ENCODE results near the gene MYLK4. TPM values are rescaled to one million over a fixed set of nuclear protein-coding genes. Genes with fewer than 3 reads are reported as not detected.
A peak's percentile ranks its signal among the peaks of the same experiment; 100 is the strongest.

Gene MYLK4
- total and polyA plus RNA-seq, 8 donors = 0.12 to 1.3 (median 0.43) TPM; not detected in 3

GRCh38 chr6:2746557-2747061 lies 4.1 kb downstream of the MYLK4 start:
- Histone ChIP-seq H3K27me3 (no peaks in the 10 kb centered on the region), H3K4me3 (no peak overlapping the region), H3K27ac (no peak overlapping the region), H3K36me3 (no peaks in the 10 kb centered on the region), H3K9me3 (no peaks in the 10 kb centered on the region), H3K4me1 (peaks cover 7 to 23% (median 12%) of the 10 kb centered on the region in 4 donors)
- DNase-seq = no peak
- intact Hi-C loops (cut with DNase I; ENCODE audit: low total_unique reads) = no loop called here
- no peak for TF ChIP-seq POLR2AphosphoS5 (IDR thresholded peaks at IDR 0.05)
- TF ChIP-seq POLR2A (IDR thresholded peaks at IDR 0.05) = no peak
- no peak for TF ChIP-seq EP300 (IDR thresholded peaks at IDR 0.05)
- 72 to 82% (median 77%) methylated on average over 7 of the region's 7 CpGs for WGBS, 5 donors

DNA sequence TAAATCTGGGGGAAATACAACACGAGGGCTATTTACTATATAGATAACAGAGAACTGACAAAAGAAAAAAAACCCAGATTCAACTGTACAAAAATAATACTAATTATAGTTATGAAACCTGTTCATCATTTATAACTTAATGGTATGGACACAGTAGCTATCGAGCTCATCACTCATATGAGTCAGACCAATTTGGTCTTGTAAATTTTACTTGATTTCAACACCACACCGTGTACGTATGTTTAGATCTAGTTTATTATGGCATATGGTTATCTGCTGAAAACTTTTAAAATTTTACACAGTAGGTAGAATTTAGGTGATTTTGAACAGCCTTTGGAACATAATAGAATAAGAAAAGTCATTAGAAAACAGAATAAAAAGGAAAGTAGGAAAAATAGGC lies 5.5 kb downstream of the MYLK4 start:
- intact Hi-C loops (cut with DNase I; ENCODE audit: low total_unique reads) = no loop called here
- 90 to 93% (median 92%) methylated on average over 4 of the region's 4 CpGs for WGBS, 5 donors
- H3K4me3 ChIP-seq = no peak overlapping the region
- no peak overlapping the region for H3K27ac ChIP-seq
- no peaks in the 10 kb centered on the region for H3K9me3 ChIP-seq
- TF ChIP-seq CTCF (IDR thresholded peaks at IDR 0.05) (no peak), EP300 (IDR thresholded peaks at IDR 0.05) (no peak), POLR2A (IDR thresholded peaks at IDR 0.05) (no peak), POLR2AphosphoS5 (IDR thresholded peaks at IDR 0.05) (no peak)
- DNase-seq = no peak
- peaks cover 7 to 20% (median 12%) of the 10 kb centered on the region in 4 donors for H3K4me1 ChIP-seq
- H3K27me3 ChIP-seq = no peaks in the 10 kb centered on the region
- H3K36me3 ChIP-seq = no peaks in the 10 kb centered on the region

GRCh38 chr6:2744778-2745177 lies 5.9 kb downstream of the MYLK4 start:
- H3K27me3 ChIP-seq = no peaks in the 10 kb centered on the region
- 91 to 96% (median 94%) methylated on average over 7 to 8 of the region's 8 CpGs for WGBS, 5 donors
- intact Hi-C loops (cut with DNase I; ENCODE audit: low total_unique reads) = no loop called here

GRCh38 chr6:2744209-2744771 lies 6.4 kb downstream of the MYLK4 start:
- Histone ChIP-seq H3K27me3 (no peaks in the 10 kb centered on the region), H3K4me1 (peaks cover 7 to 14% (median 9%) of the 10 kb centered on the region in 4 donors), H3K27ac (peak overlapping the region in 1 of 5 donors; percentile 8), H3K4me3 (no peak overlapping the region), H3K9me3 (no peaks in the 10 kb centered on the region), H3K36me3 (no peaks in the 10 kb centered on the region)
- TF ChIP-seq POLR2AphosphoS5 (IDR thresholded peaks at IDR 0.05) (no peak), POLR2A (IDR thresholded peaks at IDR 0.05) (no peak), CTCF (IDR thresholded peaks at IDR 0.05) (no peak)
- intact Hi-C loops (cut with DNase I; ENCODE audit: low total_unique reads) = no loop called here
- DNase-seq = peak; percentile 34 to 42
- 37 to 55% (median 51%) methylated on average over 9 of the region's 9 CpGs for WGBS, 5 donors

More at GRCh38 chr6:2744778-2745177, 5.9 kb downstream of the MYLK4 start:
- Histone ChIP-seq H3K4me3 (no peak overlapping the region), H3K36me3 (no peaks in the 10 kb centered on the region), H3K9me3 (no peaks in the 10 kb centered on the region), H3K27ac (no peak overlapping the region), H3K4me1 (peaks cover 7 to 16% (median 11%) of the 10 kb centered on the region in 4 donors)
- no peak for DNase-seq
- TF ChIP-seq CTCF (IDR thresholded peaks at IDR 0.05) = no peak
- no peak for TF ChIP-seq POLR2A (IDR thresholded peaks at IDR 0.05)
- TF ChIP-seq EP300 (IDR thresholded peaks at IDR 0.05) = no peak
